Activated CD4-positive, CD25-positive, alpha-beta regulatory T cell treated with anti-CD3 and anti-CD28 coated beads, Interleukin-2, amount 50 U/mL, for 24 hours (primary cell): ENCODE measurements around the gene RELB.
A peak's percentile ranks its signal among the peaks of the same experiment; 100 is the strongest.
"Not testable (repeated sequence)": the region's sequence is repeated elsewhere in the genome, so short reads cannot be mapped to it uniquely, and the experiment has no call there.

Experiments used
- ATAC-seq, 2 donors: fragments of 150-1000 bp; cut with Tn5 transposase; one replicate each; pipeline ENCODE4 v1.10.0; 2021; ENCODE audit warnings: mild to moderate bottlenecking in 1 of 2, moderate library complexity in 1 of 2

RELB gene

GRCh38 chr19:45001087-45001739 lies at the start of gene RELB:
Gene RELB, plus strand, starts transcription at chr19:45001464. Its CDS starts 116 bp downstream, at chr19:45001580.
- peak; percentile 71 to 73 for ATAC-seq

- ATAC-seq: no peak
These were observed 47.0 kb upstream of the RELB start for GRCh38 chr19:44954278-44954648.

GRCh38 chr19:44954649-44955504 lies 46.4 kb upstream of the RELB start, which contains the start of gene CLPTM1:
Gene CLPTM1, plus strand, starts transcription at chr19:44955380. Its CDS starts 16 bp downstream, at chr19:44955396.
- peak; percentile 95 to 96 for ATAC-seq

GRCh38 chr19:44955505-44956439 lies 45.5 kb upstream of the RELB start:
- peak; percentile 9 to 10 for ATAC-seq

GRCh38 chr19:44957526-44957925 lies 43.7 kb upstream of the RELB start:
- ATAC-seq: no peak

GRCh38 chr19:44958090-44958489 lies 43.2 kb upstream of the RELB start:
- ATAC-seq: no peak

- ATAC-seq: no peak
These were observed 41.6 kb upstream of the RELB start for GRCh38 chr19:44959691-44960090.

- no peak for ATAC-seq
These were observed 40.1 kb upstream of the RELB start for GRCh38 chr19:44960906-44961728.

- ATAC-seq: no peak
These were observed 39.4 kb upstream of the RELB start for GRCh38 chr19:44961821-44962220.

GRCh38 chr19:44968118-44968517 lies 33.1 kb upstream of the RELB start:
- no peak for ATAC-seq

GRCh38 chr19:44968670-44969069 lies 32.6 kb upstream of the RELB start:
- no peak for ATAC-seq

GRCh38 chr19:44969437-44969836 lies 31.8 kb upstream of the RELB start:
- ATAC-seq: no peak

GRCh38 chr19:44971451-44971850 lies 29.8 kb upstream of the RELB start:
- not testable (repeated sequence) for ATAC-seq

GRCh38 chr19:44972802-44973201 lies 28.5 kb upstream of the RELB start:
- no peak for ATAC-seq

GRCh38 chr19:44973982-44974735 lies 27.1 kb upstream of the RELB start:
- ATAC-seq: no peak

- peak in 1 of 2 donors; percentile 49 for ATAC-seq
These were observed 26.4 kb upstream of the RELB start for GRCh38 chr19:44974857-44975256.

- ATAC-seq: no peak
These were observed 25.8 kb upstream of the RELB start for GRCh38 chr19:44975444-44975843.

GRCh38 chr19:44984005-44984404 lies 17.3 kb upstream of the RELB start:
- ATAC-seq: no peak

- no peak for ATAC-seq
These were observed 15.8 kb upstream of the RELB start for GRCh38 chr19:44985445-44985844.

- ATAC-seq: no peak
These were observed 14.9 kb upstream of the RELB start for GRCh38 chr19:44986389-44986788.

GRCh38 chr19:44987148-44987675 lies 14.1 kb upstream of the RELB start:
- ATAC-seq: no peak
